HCT116 (cell line): ENCODE results near the gene HTRA3. TPM values are rescaled to one million over a fixed set of nuclear protein-coding genes. Genes with fewer than 3 reads are reported as not detected.

ENCODE experiments used
- ATAC-seq: fragments of 200-7000 bp; cut with Tn5 transposase; 2 replicates; pipeline ENCODE4 v1.9.1; 2020; ENCODE audit warnings: mild to moderate bottlenecking, moderate library complexity
- BruUV-seq: library from RNA; stranded (reverse); fragments of 400-500 nt; replicated peaks from 2 replicates; lab custom pipeline; 2021; lab: Mats Ljungman, UMichigan
- CTCF ChIA-PET: fragments of 300-600 bp; sonication (Branson Sonifier 250); formaldehyde crosslinking; loops from one replicate; lab custom pipeline; 2021; ENCODE audit warnings: antibody characterized with exemption; lab: Charles Lee
- POLR2A ChIA-PET: fragments of 300-600, 350-600 bp; sonication (Branson Sonifier 250); formaldehyde crosslinking; loops from one replicate; lab custom pipeline; 2021; ENCODE audit warnings: antibody characterized with exemption; lab: Charles Lee
- RAD21 ChIA-PET, 2 experiments: fragments of 300-600 bp; sonication (Branson Sonifier 250); formaldehyde crosslinking; loops; one replicate each; lab custom pipeline; 2023; ENCODE audit warnings: low total read pairs in 2 of 2; ENCODE audit not compliant: uncharacterized antibody in 2 of 2, unreplicated experiment in 2 of 2, low non-redundant PET in 1 of 2; lab: Charles Lee
- DNase-seq: peaks from one replicate; pipeline ENCODE4 v3.0.0-alpha.2; 2010; ENCODE audit warnings: low read depth, low spot score
- H2AFZ ChIP-seq: fragments of 200-600 bp; shearing (Covaris generic), sonication (generic); 2 replicates; pipeline ENCODE4 v1.6.1; 2017; ENCODE audit warnings: low read depth, mixed run types, mixed read lengths, antibody characterized with exemption, low read length; ENCODE audit not compliant: poor library complexity, severe bottlenecking
- H3K27ac ChIP-seq: 2 replicates; pipeline ENCODE4 v1.5.1; 2012; ENCODE audit warnings: low read depth, low read length
- H3K27me3 ChIP-seq: fragments of 200-600 bp; sonication (generic); 2 replicates; pipeline ENCODE4 v1.6.1; 2016; ENCODE audit warnings: mixed run types, low read length, mixed read lengths; ENCODE audit not compliant: insufficient read depth
- H3K36me3 ChIP-seq, 2 experiments: fragments of 200-500 bp in 1 of 2; fragments of 200-600 bp in 1 of 2; sonication (Bioruptor generic) in 1 of 2; sonication (generic) in 1 of 2; 2 replicates each; pipeline versions ENCODE4 v1.5.1 to v1.6.1; 2014 to 2016; ENCODE audit warnings: low read length in 2 of 2, inconsistent platforms in 1 of 2, mixed read lengths in 1 of 2, mixed run types in 1 of 2; ENCODE audit not compliant: insufficient read depth in 2 of 2, control insufficient read depth in 1 of 2
- H3K4me1 ChIP-seq, 2 experiments: fragments of 200-600 bp in 1 of 2; sonication (generic) in 1 of 2; 2 replicates each; pipeline versions ENCODE4 v1.5.1 to v1.6.1; 2012 to 2017; ENCODE audit warnings: low read length in 2 of 2, inconsistent platforms in 1 of 2, mild to moderate bottlenecking in 1 of 2, mixed read lengths in 1 of 2, mixed run types in 1 of 2, moderate library complexity in 1 of 2; ENCODE audit not compliant: insufficient read depth in 2 of 2, control insufficient read depth in 1 of 2
- H3K4me2 ChIP-seq: fragments of 200-600 bp; sonication (generic); 2 replicates; pipeline ENCODE4 v1.6.1; 2017; ENCODE audit warnings: mixed run types, low read length, mixed read lengths
- H3K4me3 ChIP-seq, 2 experiments: fragments of 200-600 bp in 1 of 2; sonication (generic) in 1 of 2; replicated peaks in 1 of 2; 2 replicates each; pipeline ENCODE4 v1.5.1; 2011 to 2016; ENCODE audit warnings: low read length in 2 of 2, control low read depth in 1 of 2, low read depth in 1 of 2, mild to moderate bottlenecking in 1 of 2, mixed read lengths in 1 of 2, mixed run types in 1 of 2
- H3K79me2 ChIP-seq: fragments of 200-600 bp; sonication (generic); 2 replicates; pipeline ENCODE4 v1.6.1; 2017; ENCODE audit warnings: mild to moderate bottlenecking, mixed run types, low read length, moderate library complexity, mixed read lengths; ENCODE audit not compliant: insufficient read depth
- H3K9ac ChIP-seq: fragments of 200-600 bp; sonication (generic); 2 replicates; pipeline ENCODE4 v1.6.1; 2016; ENCODE audit warnings: low read length, mixed read lengths
- H3K9me2 ChIP-seq: fragments of 200-600 bp; sonication (generic), shearing (Covaris generic); 2 replicates; pipeline ENCODE4 v1.6.1; 2017; ENCODE audit warnings: mixed run types, mild to moderate bottlenecking, moderate library complexity; ENCODE audit not compliant: insufficient read depth
- H3K9me3 ChIP-seq, 2 experiments: fragments of 200-500 bp in 1 of 2; fragments of 200-600 bp in 1 of 2; sonication (Bioruptor generic) in 1 of 2; sonication (generic) in 1 of 2; 2 replicates each; pipeline ENCODE4 v1.6.1; 2014 to 2017; ENCODE audit warnings: low read length in 2 of 2, mixed read lengths in 2 of 2, inconsistent platforms in 1 of 2, low read depth in 1 of 2, mild to moderate bottlenecking in 1 of 2, mixed run types in 1 of 2, moderate library complexity in 1 of 2; ENCODE audit not compliant: control insufficient read depth in 1 of 2, insufficient read depth in 1 of 2
- H4K20me1 ChIP-seq: fragments of 200-600 bp; sonication (generic), shearing (Covaris generic); 2 replicates; pipeline ENCODE4 v1.6.1; 2017; ENCODE audit warnings: mixed run types, mild to moderate bottlenecking, moderate library complexity; ENCODE audit not compliant: insufficient read depth
- ATF3 ChIP-seq: IDR thresholded peaks from 2 replicates; pipeline ENCODE4 v1.6.1; 2012
- CEBPB ChIP-seq: IDR thresholded peaks from 2 replicates; pipeline ENCODE4 v1.6.1; 2012; ENCODE audit warnings: low read depth
- EGR1 ChIP-seq: IDR thresholded peaks from 2 replicates; pipeline ENCODE4 v1.6.1; 2012; ENCODE audit warnings: low read depth
- ELF1 ChIP-seq: IDR thresholded peaks from 2 replicates; pipeline ENCODE4 v1.6.1; 2012; ENCODE audit warnings: low read depth, borderline replicate concordance
- POLR2AphosphoS5 ChIP-seq: IDR thresholded peaks from 2 replicates; pipeline ENCODE4 v1.6.1; 2011; ENCODE audit warnings: mild to moderate bottlenecking, low read depth, low read length, moderate library complexity
- SIN3A ChIP-seq: IDR thresholded peaks from 2 replicates; pipeline ENCODE4 v1.6.1; 2012; ENCODE audit warnings: low read depth
- SP1 ChIP-seq: IDR thresholded peaks from 2 replicates; pipeline ENCODE4 v1.6.1; 2012; ENCODE audit warnings: low read depth
- SRF ChIP-seq: IDR thresholded peaks from 2 replicates; pipeline ENCODE4 v1.6.1; 2012; ENCODE audit warnings: low read depth
- TCF7L2 ChIP-seq: IDR thresholded peaks from 2 replicates; pipeline ENCODE4 v1.7.0; 2011; ENCODE audit warnings: borderline replicate concordance, inconsistent platforms; ENCODE audit not compliant: insufficient read depth, insufficient read length; ENCODE audit errors: extremely low read depth
- ZBTB33 ChIP-seq: IDR thresholded peaks from 2 replicates; pipeline ENCODE4 v1.6.1; 2011; ENCODE audit warnings: mild to moderate bottlenecking, low read length, moderate library complexity; ENCODE audit not compliant: insufficient replicate concordance; ENCODE audit errors: extremely low read depth
- ZNF274 ChIP-seq: fragments of 200-500 bp; sonication (Bioruptor generic); IDR thresholded peaks from 2 replicates; pipeline ENCODE4 v1.6.1; 2014; ENCODE audit warnings: mild to moderate bottlenecking, low read depth, low read length, inconsistent platforms
- intact Hi-C: fragments of 100-400 bp; cut with micrococcal nuclease; formaldehyde crosslinking; loops from 2 replicates; pipeline ENCODE4 v1.10.0; 2022
- total RNA-seq: library from RNA; stranded (reverse); gene quantifications from one replicate; pipeline ENCODE4 v1.2.1, GENCODE V29; 2021; ENCODE audit not compliant: unreplicated experiment
- TF ChIP-seq, protein P1 (sequence below), 3 experiments: fragments of 200-600 bp in 1 of 3; sonication (generic) in 1 of 3; IDR thresholded peaks in 2 of 3; conservative IDR thresholded peaks in 1 of 3; 2 replicates each; pipeline ENCODE4 v1.5.1; 2012 to 2017; ENCODE audit warnings: low read depth in 2 of 3, low read length in 2 of 3, antibody characterized with exemption in 1 of 3, borderline replicate concordance in 1 of 3, control low read depth in 1 of 3, mild to moderate bottlenecking in 1 of 3, mixed read lengths in 1 of 3, mixed run types in 1 of 3, moderate library complexity in 1 of 3; ENCODE audit not compliant: insufficient read depth in 1 of 3
- TF ChIP-seq, protein P2 (sequence below): IDR thresholded peaks from 2 replicates; pipeline ENCODE4 v1.6.1; 2012; ENCODE audit warnings: low read depth
- TF ChIP-seq, protein P3 (sequence below): IDR thresholded peaks from 2 replicates; pipeline ENCODE4 v1.6.1; 2012

Gene HTRA3
- total RNA-seq, 1 experiment from 2014 or later, result not detected

DNA sequence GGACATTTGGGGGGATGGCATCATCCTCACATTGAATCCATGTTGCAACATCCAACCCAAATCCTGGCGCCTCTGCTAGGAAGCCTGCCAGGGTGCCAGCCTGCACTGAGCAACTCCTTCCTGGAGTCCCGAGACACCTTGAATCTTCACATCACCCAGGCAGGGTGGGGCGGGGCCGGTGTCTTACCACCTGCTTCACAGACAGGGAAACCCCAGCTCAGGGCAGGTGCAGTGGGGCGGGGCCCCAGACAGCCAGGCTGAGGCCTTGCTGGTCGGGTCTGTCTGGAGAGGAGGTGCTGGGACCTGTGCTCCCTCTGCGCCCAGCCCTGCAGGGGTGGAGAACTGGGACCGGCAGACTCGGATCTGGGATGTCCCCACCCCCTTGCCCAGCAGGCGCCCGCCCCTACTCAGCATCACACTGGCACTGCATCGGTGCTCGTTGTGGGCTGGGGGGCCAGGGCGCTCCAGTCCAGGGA lies 31.5 kb upstream of the HTRA3 start:
- no peaks in the 10 kb centered on the region for H4K20me1 ChIP-seq
- no peaks in the 10 kb centered on the region for H3K79me2 ChIP-seq
- H3K36me3 ChIP-seq, result no peaks in the 10 kb centered on the region
- no peak overlapping the region for H3K9ac ChIP-seq
- ATAC-seq, result peak; percentile 28
- TF ChIP-seq SRF (no peak), ATF3 (no peak), ZBTB33 (no peak), CEBPB (no peak), TCF7L2 (no peak), ELF1 (no peak), SIN3A (no peak), ZNF274 (no peak), EGR1 (no peak), POLR2AphosphoS5 (no peak), SP1 (no peak)
- TF ChIP-seq, protein P1, sequence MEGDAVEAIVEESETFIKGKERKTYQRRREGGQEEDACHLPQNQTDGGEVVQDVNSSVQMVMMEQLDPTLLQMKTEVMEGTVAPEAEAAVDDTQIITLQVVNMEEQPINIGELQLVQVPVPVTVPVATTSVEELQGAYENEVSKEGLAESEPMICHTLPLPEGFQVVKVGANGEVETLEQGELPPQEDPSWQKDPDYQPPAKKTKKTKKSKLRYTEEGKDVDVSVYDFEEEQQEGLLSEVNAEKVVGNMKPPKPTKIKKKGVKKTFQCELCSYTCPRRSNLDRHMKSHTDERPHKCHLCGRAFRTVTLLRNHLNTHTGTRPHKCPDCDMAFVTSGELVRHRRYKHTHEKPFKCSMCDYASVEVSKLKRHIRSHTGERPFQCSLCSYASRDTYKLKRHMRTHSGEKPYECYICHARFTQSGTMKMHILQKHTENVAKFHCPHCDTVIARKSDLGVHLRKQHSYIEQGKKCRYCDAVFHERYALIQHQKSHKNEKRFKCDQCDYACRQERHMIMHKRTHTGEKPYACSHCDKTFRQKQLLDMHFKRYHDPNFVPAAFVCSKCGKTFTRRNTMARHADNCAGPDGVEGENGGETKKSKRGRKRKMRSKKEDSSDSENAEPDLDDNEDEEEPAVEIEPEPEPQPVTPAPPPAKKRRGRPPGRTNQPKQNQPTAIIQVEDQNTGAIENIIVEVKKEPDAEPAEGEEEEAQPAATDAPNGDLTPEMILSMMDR (IDR thresholded peaks at IDR 0.05 in 2 of 3, conservative IDR thresholded peaks at IDR 0.05 in 1 of 3; ENCODE audit: borderline replicate concordance in 1 of 3, insufficient read depth in 1 of 3, low read depth in 2 of 3, low read length in 2 of 3), result no peak
- TF ChIP-seq, protein P2, sequence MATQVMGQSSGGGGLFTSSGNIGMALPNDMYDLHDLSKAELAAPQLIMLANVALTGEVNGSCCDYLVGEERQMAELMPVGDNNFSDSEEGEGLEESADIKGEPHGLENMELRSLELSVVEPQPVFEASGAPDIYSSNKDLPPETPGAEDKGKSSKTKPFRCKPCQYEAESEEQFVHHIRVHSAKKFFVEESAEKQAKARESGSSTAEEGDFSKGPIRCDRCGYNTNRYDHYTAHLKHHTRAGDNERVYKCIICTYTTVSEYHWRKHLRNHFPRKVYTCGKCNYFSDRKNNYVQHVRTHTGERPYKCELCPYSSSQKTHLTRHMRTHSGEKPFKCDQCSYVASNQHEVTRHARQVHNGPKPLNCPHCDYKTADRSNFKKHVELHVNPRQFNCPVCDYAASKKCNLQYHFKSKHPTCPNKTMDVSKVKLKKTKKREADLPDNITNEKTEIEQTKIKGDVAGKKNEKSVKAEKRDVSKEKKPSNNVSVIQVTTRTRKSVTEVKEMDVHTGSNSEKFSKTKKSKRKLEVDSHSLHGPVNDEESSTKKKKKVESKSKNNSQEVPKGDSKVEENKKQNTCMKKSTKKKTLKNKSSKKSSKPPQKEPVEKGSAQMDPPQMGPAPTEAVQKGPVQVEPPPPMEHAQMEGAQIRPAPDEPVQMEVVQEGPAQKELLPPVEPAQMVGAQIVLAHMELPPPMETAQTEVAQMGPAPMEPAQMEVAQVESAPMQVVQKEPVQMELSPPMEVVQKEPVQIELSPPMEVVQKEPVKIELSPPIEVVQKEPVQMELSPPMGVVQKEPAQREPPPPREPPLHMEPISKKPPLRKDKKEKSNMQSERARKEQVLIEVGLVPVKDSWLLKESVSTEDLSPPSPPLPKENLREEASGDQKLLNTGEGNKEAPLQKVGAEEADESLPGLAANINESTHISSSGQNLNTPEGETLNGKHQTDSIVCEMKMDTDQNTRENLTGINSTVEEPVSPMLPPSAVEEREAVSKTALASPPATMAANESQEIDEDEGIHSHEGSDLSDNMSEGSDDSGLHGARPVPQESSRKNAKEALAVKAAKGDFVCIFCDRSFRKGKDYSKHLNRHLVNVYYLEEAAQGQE, result no peak
- TF ChIP-seq, protein P3, sequence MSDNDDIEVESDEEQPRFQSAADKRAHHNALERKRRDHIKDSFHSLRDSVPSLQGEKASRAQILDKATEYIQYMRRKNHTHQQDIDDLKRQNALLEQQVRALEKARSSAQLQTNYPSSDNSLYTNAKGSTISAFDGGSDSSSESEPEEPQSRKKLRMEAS, result no peak
- TF ChIP-seq, all 23 proteins: peak for 0
- Histone ChIP-seq H3K9me2 (no peaks in the 10 kb centered on the region), H2AFZ (no peak overlapping the region), H3K4me3 (no peak overlapping the region), H3K9me3 (no peaks in the 10 kb centered on the region), H3K4me2 (no peak overlapping the region), H3K27ac (no peak overlapping the region), H3K27me3 (no peaks in the 10 kb centered on the region), H3K4me1 (peaks cover 6 to 9% of the 10 kb centered on the region in 2 experiments; a peak in 3 of 4 replicates)
- intact Hi-C loops, result loop anchor here (2.0 kb wide), 1 partner anchor 61 kb away; no protein-coding TSS in a partner anchor
- ChIA-PET CTCF (interaction anchor here (1.5 kb wide), 1 partner anchor 61 kb away, joined by 6 read pairs; no protein-coding TSS in a partner anchor), RAD21 (no interaction called here), POLR2A (no interaction called here)
- DNase-seq, result no peak
- no TSS peak for BruUV-seq
